GM20000 (cell line): ENCODE data around the gene NPHS2.
"Not testable (repeated sequence)": the region's sequence is repeated elsewhere in the genome, so short reads cannot be mapped to it uniquely, and the experiment has no call there.

Experiments
- DNase-seq: peaks from one replicate; pipeline ENCODE4 v3.0.0; 2012; ENCODE audit warnings: low spot score
- CTCF ChIP-seq: IDR thresholded peaks from 2 replicates; pipeline ENCODE4 v1.5.1; 2012; ENCODE audit warnings: mild to moderate bottlenecking, control low read depth; ENCODE audit errors: extremely low read depth, missing control alignments

NPHS2 gene

GRCh38 chr1:179545321-179545720 lies 30.4 kb downstream of the NPHS2 start:
- TF ChIP-seq CTCF, result no peak
- no peak for DNase-seq

- DNase-seq, result no peak
- TF ChIP-seq CTCF, result no peak
These were observed 34.0 kb downstream of the NPHS2 start for GRCh38 chr1:179541774-179542173.

GRCh38 chr1:179530352-179530751 lies 45.4 kb downstream of the NPHS2 start:
- no peak for TF ChIP-seq CTCF
- DNase-seq, result no peak

- DNase-seq, result no peak
- no peak for TF ChIP-seq CTCF
These were observed 46.1 kb downstream of the NPHS2 start for GRCh38 chr1:179529482-179530195.

GRCh38 chr1:179518544-179518943 lies 57.2 kb downstream of the NPHS2 start:
- not testable (repeated sequence) for DNase-seq

- TF ChIP-seq CTCF, result no peak
- DNase-seq, result no peak
These were observed 58.6 kb downstream of the NPHS2 start for GRCh38 chr1:179516976-179517705.

GRCh38 chr1:179510038-179510437 lies 65.7 kb downstream of the NPHS2 start:
- TF ChIP-seq CTCF, result no peak
- no peak for DNase-seq
